Endothelial cell of umbilical vein (primary cell): ENCODE data around the gene PAK5. TPM values are rescaled to one million over a fixed set of nuclear protein-coding genes. Genes with fewer than 3 reads are reported as not detected.

ENCODE experiments used
- BruUV-seq: library from RNA; stranded (reverse); fragments of 400-500 nt; replicated peaks from 2 replicates; lab custom pipeline; 2021; lab: Mats Ljungman, UMichigan
- CTCF ChIA-PET: fragments of 300-600, 350-600 bp; sonication (Branson Sonifier 250); formaldehyde crosslinking; loops from one replicate; lab custom pipeline; 2021; ENCODE audit warnings: antibody characterized with exemption, inconsistent platforms; lab: Charles Lee
- POLR2A ChIA-PET: fragments of 300-600, 350-600 bp; sonication (Branson Sonifier 250); formaldehyde crosslinking; loops from one replicate; lab custom pipeline; 2021; ENCODE audit warnings: antibody characterized with exemption, inconsistent platforms; lab: Charles Lee
- DNase-seq: peaks from one replicate; pipeline ENCODE4 v3.0.0-alpha.2; 2011; ENCODE audit warnings: low read depth, low spot score
- FAIRE-seq: peaks from 2 replicates; lab custom pipeline; 2011; peaks lifted over from hg19 to GRCh38; lab: Jason Lieb, UNC
- H2AFZ ChIP-seq: 2 replicates; pipeline ENCODE4 v1.6.0; 2012; ENCODE audit warnings: low read depth, low read length, control low read depth, inconsistent platforms
- H3K27ac ChIP-seq: 2 replicates; pipeline ENCODE4 v1.5.1; 2011; ENCODE audit warnings: low read depth, mild to moderate bottlenecking, control low read depth, low read length, moderate library complexity; ENCODE audit not compliant: insufficient read depth
- H3K27me3 ChIP-seq, 2 experiments: 2 replicates each; pipeline versions ENCODE4 v1.6.0 to v1.6.1; 2011; ENCODE audit warnings: low read length in 2 of 2, mixed read lengths in 1 of 2; ENCODE audit not compliant: control insufficient read depth in 2 of 2, insufficient read depth in 2 of 2
- H3K36me3 ChIP-seq, 2 experiments: 2 replicates in 1 of 2; 3 replicates in 1 of 2; pipeline ENCODE4 v1.5.1; 2011; ENCODE audit warnings: low read length in 2 of 2, mild to moderate bottlenecking in 1 of 2, moderate library complexity in 1 of 2; ENCODE audit not compliant: control insufficient read depth in 2 of 2, insufficient read depth in 2 of 2; ENCODE audit errors: extremely low read depth in 1 of 2
- H3K4me1 ChIP-seq: 3 replicates; pipeline ENCODE4 v1.5.1; 2011; ENCODE audit warnings: mild to moderate bottlenecking, low read length; ENCODE audit not compliant: control insufficient read depth, insufficient read depth; ENCODE audit errors: extremely low read depth
- H3K4me2 ChIP-seq: 2 replicates; pipeline ENCODE4 v1.6.1; 2011; ENCODE audit warnings: low read length, control low read depth, mixed read lengths; ENCODE audit not compliant: insufficient read depth
- H3K4me3 ChIP-seq, 3 experiments: fragments of 200-600 bp in 1 of 3; sonication (generic), shearing (Covaris generic) in 1 of 3; replicated peaks in 1 of 3; 2 replicates each; pipeline ENCODE4 v1.5.1; 2011 to 2016; ENCODE audit warnings: control low read depth in 3 of 3, low read length in 3 of 3, mild to moderate bottlenecking in 2 of 3, inconsistent platforms in 1 of 3, low read depth in 1 of 3, moderate library complexity in 1 of 3; ENCODE audit not compliant: insufficient read depth in 1 of 3
- H3K79me2 ChIP-seq: 2 replicates; pipeline ENCODE4 v1.6.0; 2012; ENCODE audit warnings: low read length, inconsistent platforms; ENCODE audit not compliant: control insufficient read depth, insufficient read depth
- H3K9ac ChIP-seq: replicated peaks from 2 replicates; pipeline ENCODE3; 2011; ENCODE audit warnings: low read length, control low read depth; ENCODE audit not compliant: insufficient read depth; ENCODE audit errors: extremely low read depth
- H3K9me1 ChIP-seq: replicated peaks from 3 replicates; pipeline ENCODE4 v1.6.0; 2011; ENCODE audit warnings: mild to moderate bottlenecking, low read length; ENCODE audit not compliant: control insufficient read depth, insufficient read depth; ENCODE audit errors: extremely low read depth
- H3K9me3 ChIP-seq: replicated peaks from 2 replicates; pipeline ENCODE4 v1.5.1; 2012; ENCODE audit warnings: low read length, inconsistent platforms; ENCODE audit not compliant: control insufficient read depth, insufficient read depth
- H4K20me1 ChIP-seq: replicated peaks from 2 replicates; pipeline ENCODE3; 2011; ENCODE audit warnings: mild to moderate bottlenecking, low read length; ENCODE audit not compliant: control insufficient read depth, insufficient read depth; ENCODE audit errors: extremely low read depth
- EZH2 ChIP-seq: IDR thresholded peaks from 2 replicates; pipeline ENCODE4 v1.6.1; 2012; ENCODE audit warnings: borderline replicate concordance, low read depth, mild to moderate bottlenecking, moderate library complexity, low read length, inconsistent platforms; ENCODE audit not compliant: severe bottlenecking
- FOS ChIP-seq: IDR thresholded peaks from 2 replicates; pipeline ENCODE4 v1.6.1; 2011; ENCODE audit warnings: mild to moderate bottlenecking, low read length, moderate library complexity, borderline replicate concordance; ENCODE audit not compliant: insufficient read depth
- GATA2 ChIP-seq: IDR thresholded peaks from 2 replicates; pipeline ENCODE4 v1.7.0; 2011; ENCODE audit warnings: low read depth, mild to moderate bottlenecking, moderate library complexity, mixed read lengths, low read length; ENCODE audit not compliant: insufficient read length, insufficient read depth
- JUN ChIP-seq: IDR thresholded peaks from 2 replicates; pipeline ENCODE4 v1.6.1; 2011; ENCODE audit warnings: borderline replicate concordance, low read depth; ENCODE audit not compliant: insufficient read length, insufficient read depth
- MYC ChIP-seq: IDR thresholded peaks from one replicate; pipeline ENCODE4 v1.6.1; 2011; ENCODE audit warnings: mild to moderate bottlenecking, low read depth, low read length
- POLR2A ChIP-seq: IDR thresholded peaks from 2 replicates; pipeline ENCODE4 v1.6.1; 2012; ENCODE audit warnings: low read depth, mild to moderate bottlenecking, control low read depth, low read length
- POLR2AphosphoS5 ChIP-seq: IDR thresholded peaks from 2 replicates; pipeline ENCODE4 v1.6.1; 2012; ENCODE audit warnings: low read depth, mild to moderate bottlenecking, control low read depth, low read length, moderate library complexity; ENCODE audit not compliant: insufficient read depth
- dilution Hi-C: fragments of 300-500 bp; cut with MboI; formaldehyde crosslinking; loops from one replicate; pipeline ENCODE4 v1.15.0; 2019; ENCODE audit warnings: low sequenced_read_pairs; ENCODE audit not compliant: extremely low pct_ligation_motif_present
- intact Hi-C: fragments of 100-400 bp; cut with micrococcal nuclease; formaldehyde crosslinking; loops from one replicate; pipeline ENCODE4 v1.10.0; 2022
- polyA plus RNA-seq, 4 experiments: library from polyadenylated mRNA; depleted of rRNA in 3 of 4; stranded (reverse) in 3 of 4; unstranded in 1 of 4; fragments of >200 nt; gene quantifications; 2 replicates each; pipeline versions ENCODE4 v1.2.1 to v1.2.3, GENCODE V29; 2011 to 2012; ENCODE audit warnings: missing spikeins in 1 of 4
- total RNA-seq: library from RNA; stranded (reverse); gene quantifications from 2 replicates; pipeline ENCODE4 v1.2.3, GENCODE V29; 2021
- TF ChIP-seq, protein P1 (sequence below), 2 donors: IDR thresholded peaks; 1 replicate in 1 of 2; 2 replicates in 1 of 2; pipeline ENCODE4 v1.5.1; 2011; ENCODE audit warnings: low read length in 2 of 2, mild to moderate bottlenecking in 2 of 2, moderate library complexity in 2 of 2, control low read depth in 1 of 2, inconsistent platforms in 1 of 2, low read depth in 1 of 2; ENCODE audit not compliant: insufficient read depth in 1 of 2; ENCODE audit errors: extremely low read depth in 1 of 2
- TF ChIP-seq, protein P2 (sequence below): IDR thresholded peaks from 2 replicates; pipeline ENCODE4 v1.6.1; 2011; ENCODE audit not compliant: insufficient read depth, insufficient read length

PAK5 gene
- total and polyA plus RNA-seq, 2 donors (not counting 3 experiments of a cell fraction or from before 2014, with no cell fraction given) = not detected

DNA sequence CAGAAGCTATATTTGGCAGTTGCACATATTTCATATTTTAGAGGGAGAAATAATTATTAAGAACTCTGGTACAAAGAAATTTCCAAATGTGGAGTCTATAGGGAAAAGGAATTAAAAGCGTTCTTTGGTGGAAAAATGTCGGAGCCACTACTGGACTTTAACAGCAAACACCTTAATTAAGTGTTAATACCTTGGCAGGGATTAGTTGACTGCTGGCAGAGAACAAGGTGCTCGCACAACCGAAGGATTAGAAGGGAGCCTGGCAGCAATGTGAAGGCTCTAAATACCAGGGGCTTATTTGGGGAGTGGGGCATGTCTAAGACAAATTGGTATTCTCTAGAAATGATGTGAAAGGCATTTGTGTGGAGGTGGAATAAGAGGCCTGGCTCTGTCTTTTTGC lies 98.9 kb downstream of the PAK5 start:
- Histone ChIP-seq H3K79me2 (no peaks in the 10 kb centered on the region), H3K27me3 (no peaks in the 10 kb centered on the region), H3K4me1 (no peaks in the 10 kb centered on the region), H3K27ac (no peak overlapping the region), H2AFZ (no peak overlapping the region), H3K4me2 (no peak overlapping the region), H3K4me3 (no peak overlapping the region), H3K9me3 (no peaks in the 10 kb centered on the region), H4K20me1 (no peaks in the 10 kb centered on the region), H3K9me1 (no peaks in the 10 kb centered on the region), H3K9ac (no peak overlapping the region), H3K36me3 (no peaks in the 10 kb centered on the region)
- no TSS peak for BruUV-seq
- no peak for TF ChIP-seq JUN
- TF ChIP-seq EZH2 = no peak
- TF ChIP-seq POLR2AphosphoS5 = no peak
- TF ChIP-seq, protein P1, sequence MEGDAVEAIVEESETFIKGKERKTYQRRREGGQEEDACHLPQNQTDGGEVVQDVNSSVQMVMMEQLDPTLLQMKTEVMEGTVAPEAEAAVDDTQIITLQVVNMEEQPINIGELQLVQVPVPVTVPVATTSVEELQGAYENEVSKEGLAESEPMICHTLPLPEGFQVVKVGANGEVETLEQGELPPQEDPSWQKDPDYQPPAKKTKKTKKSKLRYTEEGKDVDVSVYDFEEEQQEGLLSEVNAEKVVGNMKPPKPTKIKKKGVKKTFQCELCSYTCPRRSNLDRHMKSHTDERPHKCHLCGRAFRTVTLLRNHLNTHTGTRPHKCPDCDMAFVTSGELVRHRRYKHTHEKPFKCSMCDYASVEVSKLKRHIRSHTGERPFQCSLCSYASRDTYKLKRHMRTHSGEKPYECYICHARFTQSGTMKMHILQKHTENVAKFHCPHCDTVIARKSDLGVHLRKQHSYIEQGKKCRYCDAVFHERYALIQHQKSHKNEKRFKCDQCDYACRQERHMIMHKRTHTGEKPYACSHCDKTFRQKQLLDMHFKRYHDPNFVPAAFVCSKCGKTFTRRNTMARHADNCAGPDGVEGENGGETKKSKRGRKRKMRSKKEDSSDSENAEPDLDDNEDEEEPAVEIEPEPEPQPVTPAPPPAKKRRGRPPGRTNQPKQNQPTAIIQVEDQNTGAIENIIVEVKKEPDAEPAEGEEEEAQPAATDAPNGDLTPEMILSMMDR (IDR thresholded peaks at IDR 0.05; ENCODE audit: extremely low read depth in 1 of 2, insufficient read depth in 1 of 2, low read depth in 1 of 2, low read length in 2 of 2) = no peak
- no peak for TF ChIP-seq POLR2A
- TF ChIP-seq FOS = no peak
- no peak for TF ChIP-seq MYC
- TF ChIP-seq, protein P2, sequence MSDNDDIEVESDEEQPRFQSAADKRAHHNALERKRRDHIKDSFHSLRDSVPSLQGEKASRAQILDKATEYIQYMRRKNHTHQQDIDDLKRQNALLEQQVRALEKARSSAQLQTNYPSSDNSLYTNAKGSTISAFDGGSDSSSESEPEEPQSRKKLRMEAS = no peak
- TF ChIP-seq GATA2 = no peak
- intact Hi-C loops (no loop called here), dilution Hi-C loops (no loop called here)
- ChIA-PET POLR2A (no interaction called here), CTCF (no interaction called here)
- DNase-seq = no peak
- FAIRE-seq = no peak
